HG03097 (cell line): ENCODE measurements around the gene RECK.

ENCODE experiments used
- ATAC-seq: cut with Tn5 transposase; IDR thresholded peaks from one replicate; pipeline ENCODE4 v1.9.1; 2021; ENCODE audit not compliant: unreplicated experiment, low FRiP score

The RECK gene

GRCh38 chr9:36025746-36026145, 11.0 kb upstream of the RECK start:
- no peak for ATAC-seq

DNA sequence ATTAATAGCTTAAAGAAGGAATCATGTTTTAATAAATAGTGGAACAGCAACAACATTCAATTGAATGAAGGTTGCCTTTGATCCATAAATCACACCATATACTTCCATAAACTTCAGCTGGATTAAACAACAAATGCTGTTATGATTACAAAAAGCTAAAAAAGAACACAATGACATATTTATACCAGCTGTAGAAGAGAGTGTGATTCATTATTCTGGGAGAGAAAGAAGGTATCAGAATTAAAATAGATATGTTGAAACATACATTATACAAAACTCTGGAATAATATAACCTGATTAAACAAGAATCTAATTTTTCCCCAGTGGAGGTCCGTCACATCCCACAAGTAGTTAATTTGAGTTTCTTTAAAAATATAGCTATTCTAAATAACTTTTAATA, 7.5 kb upstream of the RECK start:
- ATAC-seq = no peak

- no peak for ATAC-seq
Observed at GRCh38 chr9:36029765-36030528, 6.8 kb upstream of the RECK start.

GRCh38 chr9:36030871-36031270, 5.8 kb upstream of the RECK start:
- no peak for ATAC-seq

DNA sequence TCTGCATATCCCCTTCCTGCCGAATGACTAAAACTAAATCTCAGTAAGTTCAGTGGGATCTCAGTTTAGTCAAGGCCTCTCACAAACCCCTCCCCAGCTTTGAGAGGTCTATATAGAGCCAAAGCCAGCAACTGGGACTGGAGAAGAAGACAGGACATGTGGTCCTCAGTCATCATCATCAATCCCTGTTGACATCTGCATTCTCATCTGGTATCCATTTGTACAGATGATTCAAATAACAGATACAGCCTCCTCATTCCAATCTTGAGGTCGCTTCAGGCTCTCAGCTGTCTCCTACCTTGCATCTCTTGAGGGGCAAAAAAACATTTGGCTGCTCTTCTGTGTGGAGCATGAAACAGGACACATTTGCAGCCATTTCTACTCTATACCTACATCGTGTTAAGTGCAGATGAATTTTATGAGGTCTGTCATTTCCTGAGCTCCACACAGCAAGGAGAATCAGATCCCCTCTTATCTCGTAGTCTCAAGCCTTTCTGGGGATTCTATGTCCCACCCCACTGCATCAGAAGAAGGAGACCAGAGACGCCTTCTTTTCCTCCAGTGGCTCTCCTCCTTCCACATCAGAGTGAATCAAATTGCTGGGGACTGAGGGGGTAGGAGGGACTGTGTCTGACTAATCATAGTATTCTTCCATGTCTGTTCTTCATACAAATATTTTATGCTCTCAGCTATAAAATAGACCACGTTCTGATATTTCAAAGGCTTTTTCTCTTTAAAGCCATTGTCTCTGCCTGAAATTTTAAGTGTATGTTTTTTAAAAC, 4.7 kb upstream of the RECK start:
- no peak for ATAC-seq

DNA sequence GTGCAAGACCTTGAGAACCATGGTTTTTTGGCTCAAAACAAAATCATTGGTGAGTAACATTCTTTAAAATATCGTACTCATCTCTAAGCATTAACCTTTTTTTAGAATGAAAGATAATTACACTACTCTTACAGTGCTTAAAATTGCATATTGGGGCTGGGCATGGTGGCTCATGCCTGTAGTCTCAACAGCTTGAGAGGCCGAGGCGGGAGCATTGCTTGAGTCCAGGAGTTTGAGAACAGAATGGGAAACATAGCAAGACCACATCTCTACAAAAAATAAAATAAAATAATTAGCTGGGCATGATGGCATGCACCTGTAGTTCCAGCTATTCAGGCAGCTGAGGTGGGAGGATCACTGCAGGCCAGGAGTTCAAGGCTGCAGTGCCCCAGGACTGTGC, 2.9 kb upstream of the RECK start:
- ATAC-seq = no peak

- ATAC-seq = no peak
Observed at GRCh38 chr9:36034234-36034633, 2.5 kb upstream of the RECK start.

DNA sequence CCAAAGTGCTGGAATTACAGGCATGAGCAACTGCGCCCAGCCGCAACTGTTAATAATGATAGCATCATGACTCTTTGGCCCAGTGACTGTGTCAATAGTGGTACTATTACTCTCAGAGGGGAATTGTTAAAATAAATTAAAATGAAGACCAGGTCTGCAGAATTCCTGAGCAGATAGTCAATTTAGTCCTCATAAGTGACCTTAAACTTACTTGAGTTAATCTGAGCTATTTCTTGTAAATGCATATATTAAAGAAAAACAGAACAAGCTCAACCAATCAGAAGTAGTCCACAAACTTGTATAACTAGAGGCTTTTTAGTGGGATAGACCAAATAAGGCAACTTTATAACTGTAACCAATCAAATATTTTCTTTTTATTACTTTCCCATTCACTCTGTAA, 1.7 kb upstream of the RECK start:
- no peak for ATAC-seq

DNA sequence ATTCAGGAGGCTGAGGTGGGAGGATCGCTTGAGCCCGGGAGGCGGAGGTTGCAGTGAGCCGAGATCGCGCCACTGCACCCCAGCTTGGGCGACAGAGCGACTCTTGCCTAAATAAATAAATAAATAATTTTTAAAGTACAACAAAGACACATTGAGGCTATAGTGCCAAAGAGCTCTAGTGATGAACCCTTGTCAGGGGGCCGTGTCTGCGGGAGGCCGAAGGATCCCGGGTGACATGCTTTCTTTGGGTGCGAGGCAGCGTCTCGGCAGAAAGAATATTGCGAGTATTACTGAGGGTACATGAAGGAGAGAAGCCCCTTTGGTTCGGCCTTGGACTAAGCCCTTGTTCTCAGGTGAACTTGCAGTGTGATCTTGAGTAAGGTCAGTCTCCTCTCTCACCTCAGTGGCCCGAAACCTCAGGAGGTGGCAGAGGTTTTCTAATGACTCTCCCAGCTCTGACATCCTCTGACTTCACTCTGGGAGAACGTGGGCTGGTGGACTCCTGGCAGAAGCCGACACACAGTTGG, 397 bp upstream of the RECK start:
- ATAC-seq = no peak

DNA sequence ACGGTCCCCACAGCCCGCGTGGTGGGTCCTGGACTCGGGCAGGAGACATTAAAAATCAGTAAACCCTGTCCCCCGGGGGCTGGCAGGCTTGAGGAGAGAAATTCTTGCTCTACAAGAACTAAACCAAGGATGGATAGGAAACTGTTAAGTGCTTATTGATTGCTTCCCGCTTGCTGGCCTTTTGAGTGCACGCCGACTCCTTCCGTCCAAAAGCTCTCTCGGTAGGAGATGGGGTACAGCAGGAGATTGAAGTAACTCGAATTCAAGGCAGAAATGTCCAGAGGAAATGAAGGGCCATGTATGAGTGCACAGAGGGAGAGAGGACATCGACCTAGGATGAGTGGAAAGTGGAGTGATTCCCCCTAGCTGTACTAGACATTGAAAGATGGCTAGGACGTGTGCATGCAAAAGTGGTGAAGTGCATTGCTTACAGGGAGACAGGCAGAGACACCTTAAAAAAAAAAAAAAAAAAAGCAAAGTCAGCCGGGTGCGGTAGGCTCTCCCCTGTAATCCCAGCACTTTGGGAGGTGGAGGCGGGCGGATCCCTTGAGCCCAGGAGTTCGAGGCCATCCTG, 923 bp downstream of the RECK start:
- no peak for ATAC-seq

- no peak for ATAC-seq
Observed at GRCh38 chr9:36039121-36039520, 2.4 kb downstream of the RECK start.

DNA sequence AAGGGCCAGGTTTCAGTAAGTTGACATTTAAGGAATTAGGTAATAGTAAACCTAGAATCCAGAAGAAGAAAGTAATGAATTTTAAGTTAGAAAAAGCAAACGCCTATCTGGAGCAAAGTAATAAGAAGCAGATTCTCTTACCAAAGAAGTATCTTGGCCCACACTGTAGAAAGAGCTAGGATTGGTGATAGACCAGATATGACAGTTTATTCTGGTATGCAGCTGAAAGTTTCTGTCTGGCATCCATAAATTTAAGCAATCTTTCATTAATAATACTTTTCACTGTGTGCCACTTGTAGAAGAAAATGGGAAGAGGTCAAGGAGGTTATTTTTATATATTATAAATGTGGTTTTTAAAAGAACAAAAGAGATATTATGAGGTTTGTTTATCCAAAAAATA, 3.0 kb downstream of the RECK start:
- no peak for ATAC-seq

DNA sequence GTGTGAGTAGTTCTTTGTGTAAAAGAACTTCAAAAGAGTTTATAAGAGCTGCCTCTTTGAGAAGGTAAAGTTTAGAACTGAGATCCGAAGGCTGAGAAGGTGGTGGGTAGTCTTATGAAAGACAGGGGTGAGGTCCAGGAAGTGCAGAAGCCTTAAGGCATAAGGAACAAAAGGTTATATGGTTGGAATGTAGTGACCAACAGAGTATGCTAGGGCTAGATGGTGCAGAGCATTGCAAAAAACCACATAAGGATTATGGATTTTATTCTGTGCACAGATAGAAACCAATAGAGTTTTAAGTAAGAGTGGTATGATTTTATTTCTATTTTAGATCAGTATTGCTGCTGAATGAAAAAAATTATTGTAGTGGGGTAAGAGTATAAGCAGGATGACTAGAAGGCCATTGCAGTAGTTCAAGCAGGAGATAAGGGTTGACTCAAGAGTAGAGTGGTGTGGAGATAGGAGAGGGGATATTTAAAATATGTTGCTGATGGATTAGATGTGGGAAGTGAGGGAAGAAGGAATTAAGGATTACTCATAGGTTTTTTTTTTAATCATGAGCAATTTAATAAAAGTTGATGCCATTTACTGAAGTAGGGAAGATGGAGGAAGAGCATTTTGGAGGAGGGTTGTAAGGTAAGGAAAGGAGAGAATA, 3.7 kb downstream of the RECK start:
- no peak for ATAC-seq

DNA sequence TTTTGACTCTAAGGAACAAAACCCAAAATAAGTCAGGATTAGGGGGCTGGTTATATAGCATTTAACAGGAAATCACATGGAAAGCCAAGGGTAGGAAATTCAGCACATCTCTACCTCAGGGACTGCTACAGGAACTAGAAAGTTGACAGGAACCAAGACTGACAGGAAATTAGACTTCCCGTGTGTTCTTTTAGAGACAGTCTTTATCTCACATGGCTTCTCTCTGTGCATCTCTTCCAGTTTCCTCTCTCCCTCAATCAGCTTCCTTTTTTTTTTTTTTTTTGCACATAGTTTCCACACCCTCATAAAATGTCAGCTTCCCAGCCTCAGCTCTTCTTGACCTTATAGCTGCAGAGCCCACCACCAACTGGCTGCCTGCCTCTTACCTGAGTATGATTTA, 4.8 kb downstream of the RECK start:
- ATAC-seq = no peak

- no peak for ATAC-seq
Observed at GRCh38 chr9:36045610-36046009, 8.9 kb downstream of the RECK start.

DNA sequence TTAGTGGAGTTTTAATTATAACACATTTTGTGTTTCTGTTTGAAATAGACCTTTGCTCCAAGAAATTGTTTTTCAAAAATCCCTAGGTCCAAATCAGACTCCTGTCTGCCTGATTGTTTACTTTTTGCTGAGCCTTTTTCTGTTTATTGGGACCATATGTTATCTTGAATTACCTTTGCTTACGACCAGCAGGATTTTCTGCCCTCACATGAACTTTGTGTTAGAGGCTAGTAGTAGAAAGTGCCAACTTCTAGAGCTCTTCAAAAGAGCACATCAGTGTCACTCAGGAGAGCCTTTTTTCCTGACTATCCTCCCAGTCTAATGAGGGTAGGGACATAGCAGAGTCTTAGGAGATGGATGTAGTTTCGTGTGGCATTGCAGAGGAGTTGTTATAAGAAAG, 10.2 kb downstream of the RECK start:
- no peak for ATAC-seq

GRCh38 chr9:36049408-36049807, 12.7 kb downstream of the RECK start:
- ATAC-seq = no peak

DNA sequence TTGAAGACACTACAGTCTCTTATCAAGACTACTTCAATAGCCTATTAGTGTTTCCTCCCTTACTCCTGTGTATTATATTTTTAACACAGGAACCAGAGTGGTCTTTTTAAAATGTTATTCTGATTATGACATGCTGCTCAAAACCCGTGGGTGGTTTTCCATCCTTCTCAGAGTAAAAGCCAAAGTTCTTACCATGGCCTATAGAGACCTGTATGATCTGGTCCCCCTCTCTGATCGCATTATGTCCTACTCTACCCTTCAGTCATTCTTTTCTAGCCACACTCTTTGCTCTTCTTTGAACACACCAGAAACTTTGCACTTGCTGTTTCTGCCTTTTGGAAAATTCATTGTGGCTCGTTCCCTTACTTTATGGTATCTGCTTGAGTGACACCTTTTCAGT, 13.8 kb downstream of the RECK start:
- no peak for ATAC-seq

DNA sequence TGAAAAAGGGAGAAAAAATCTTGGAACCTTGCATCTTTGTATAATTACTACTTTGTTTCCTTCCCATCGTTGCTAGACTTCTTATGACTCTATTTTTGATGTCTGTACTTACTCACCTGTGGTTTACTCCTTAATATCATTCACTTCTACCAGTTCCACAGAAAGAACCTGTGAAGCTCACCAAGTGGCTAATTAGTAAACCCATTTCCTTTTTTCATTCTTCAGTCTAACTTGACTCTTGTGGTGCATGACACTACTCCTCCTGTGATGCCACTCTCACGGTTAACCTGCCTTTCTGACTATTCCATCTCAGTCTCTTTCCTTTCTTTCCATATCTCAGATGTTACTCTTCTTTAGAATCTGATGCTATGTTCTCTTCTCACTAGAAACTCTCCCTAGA, 14.6 kb downstream of the RECK start:
- ATAC-seq = no peak

DNA sequence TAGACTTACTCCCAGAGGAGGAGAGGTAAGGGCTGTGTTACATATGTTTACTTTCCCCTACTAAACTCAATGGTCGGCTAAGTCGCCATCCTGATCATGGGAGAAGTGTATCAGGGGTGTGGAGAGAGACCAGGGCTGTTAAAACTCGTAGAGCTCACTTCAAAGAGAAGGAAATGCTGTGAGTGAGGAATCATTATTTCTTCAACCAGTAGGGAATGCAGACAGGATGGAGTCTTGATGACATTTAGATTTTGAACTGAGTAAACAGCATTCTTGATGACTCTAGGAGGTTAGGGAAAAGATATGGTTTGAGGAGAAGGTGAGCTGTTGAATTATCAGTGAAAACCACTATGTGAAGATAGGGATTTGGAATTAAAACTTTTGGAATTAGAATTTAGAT, 17.3 kb downstream of the RECK start:
- no peak for ATAC-seq

GRCh38 chr9:36056896-36057295, 20.2 kb downstream of the RECK start:
- no peak for ATAC-seq
